ENCODE measurements around the gene CXorf66.

DNA sequence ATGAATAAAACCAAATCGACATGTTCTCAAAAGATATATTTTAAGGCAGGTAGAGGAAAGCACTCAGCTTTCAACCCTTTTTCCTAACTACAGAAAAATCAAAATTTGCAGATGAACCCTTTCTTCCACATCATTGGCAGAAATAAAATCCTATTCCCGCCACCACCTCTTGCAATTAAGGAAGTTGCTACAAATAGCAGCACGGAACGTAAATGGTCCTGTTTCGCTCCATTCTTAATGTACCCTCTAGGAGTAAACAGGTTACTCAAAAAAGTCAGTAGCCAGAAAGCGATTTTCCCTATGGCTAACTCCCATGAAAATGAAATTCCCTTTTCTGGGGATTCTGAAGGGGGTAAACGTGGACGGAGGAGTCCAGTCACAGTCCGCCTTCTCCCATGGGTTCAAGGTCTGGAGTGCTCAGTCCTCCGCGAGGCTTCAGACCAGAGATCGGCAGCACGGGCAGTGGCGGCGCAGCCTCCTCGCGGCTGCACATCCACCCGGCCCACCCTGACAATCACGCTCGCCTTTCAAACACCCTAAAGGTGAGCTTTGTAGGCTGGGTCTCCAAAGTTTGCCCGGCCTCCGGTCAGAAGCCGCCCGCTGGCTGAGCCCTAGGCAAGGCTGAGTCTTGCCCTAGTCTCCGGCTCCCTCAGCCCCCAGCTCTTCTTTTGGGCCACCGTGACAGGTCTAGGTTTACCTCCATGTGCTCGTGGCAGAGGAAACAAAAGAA, 34.2 kb downstream of the CXorf66 start:
- TF ChIP-seq CTCF (IDR thresholded peaks at IDR 0.05) (no peak), POLR2A (IDR thresholded peaks at IDR 0.05) (no peak)

All from tibial nerve (tissue), 3 donors.